Measurements from ENCODE around the gene AADACL4. TPM values are rescaled to one million over a fixed set of nuclear protein-coding genes. Genes with fewer than 3 reads are reported as not detected.
A peak's percentile ranks its signal among the peaks of the same experiment; 100 is the strongest.

AADACL4 gene
- total RNA-seq, result not detected

- Histone ChIP-seq H3K9me3 (peaks cover 0 to 24% (median 0%) of the 10 kb centered on the region in 3 donors), H3K27ac (no peak within 1 kb of the TSS), H3K36me3 (no peaks in the 10 kb centered on the region), H3K4me1 (no peaks in the 10 kb centered on the region), H3K27me3 (no peaks in the 10 kb centered on the region), H3K4me3 (no peak within 1 kb of the TSS)
- ATAC-seq, result no peak
- 96 to 100% methylated on average over 4 to 5 of the region's 7 CpGs for WGBS, 2 donors (ENCODE audit: low coverage in 1 of 2)
- TF ChIP-seq POLR2AphosphoS5 (IDR thresholded peaks at IDR 0.05) (no peak), POLR2A (IDR thresholded peaks at IDR 0.05) (no peak), EP300 (IDR thresholded peaks at IDR 0.05) (no peak)
- TF ChIP-seq, protein P1, sequence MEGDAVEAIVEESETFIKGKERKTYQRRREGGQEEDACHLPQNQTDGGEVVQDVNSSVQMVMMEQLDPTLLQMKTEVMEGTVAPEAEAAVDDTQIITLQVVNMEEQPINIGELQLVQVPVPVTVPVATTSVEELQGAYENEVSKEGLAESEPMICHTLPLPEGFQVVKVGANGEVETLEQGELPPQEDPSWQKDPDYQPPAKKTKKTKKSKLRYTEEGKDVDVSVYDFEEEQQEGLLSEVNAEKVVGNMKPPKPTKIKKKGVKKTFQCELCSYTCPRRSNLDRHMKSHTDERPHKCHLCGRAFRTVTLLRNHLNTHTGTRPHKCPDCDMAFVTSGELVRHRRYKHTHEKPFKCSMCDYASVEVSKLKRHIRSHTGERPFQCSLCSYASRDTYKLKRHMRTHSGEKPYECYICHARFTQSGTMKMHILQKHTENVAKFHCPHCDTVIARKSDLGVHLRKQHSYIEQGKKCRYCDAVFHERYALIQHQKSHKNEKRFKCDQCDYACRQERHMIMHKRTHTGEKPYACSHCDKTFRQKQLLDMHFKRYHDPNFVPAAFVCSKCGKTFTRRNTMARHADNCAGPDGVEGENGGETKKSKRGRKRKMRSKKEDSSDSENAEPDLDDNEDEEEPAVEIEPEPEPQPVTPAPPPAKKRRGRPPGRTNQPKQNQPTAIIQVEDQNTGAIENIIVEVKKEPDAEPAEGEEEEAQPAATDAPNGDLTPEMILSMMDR (IDR thresholded peaks at IDR 0.05), result no peak
These were observed at the start of gene AADACL4 for GRCh38 chr1:12643785-12644184. AADACL4 (plus strand) TSS chr1:12644085; CDS start chr1:12644547, 462 bp downstream.

DNA sequence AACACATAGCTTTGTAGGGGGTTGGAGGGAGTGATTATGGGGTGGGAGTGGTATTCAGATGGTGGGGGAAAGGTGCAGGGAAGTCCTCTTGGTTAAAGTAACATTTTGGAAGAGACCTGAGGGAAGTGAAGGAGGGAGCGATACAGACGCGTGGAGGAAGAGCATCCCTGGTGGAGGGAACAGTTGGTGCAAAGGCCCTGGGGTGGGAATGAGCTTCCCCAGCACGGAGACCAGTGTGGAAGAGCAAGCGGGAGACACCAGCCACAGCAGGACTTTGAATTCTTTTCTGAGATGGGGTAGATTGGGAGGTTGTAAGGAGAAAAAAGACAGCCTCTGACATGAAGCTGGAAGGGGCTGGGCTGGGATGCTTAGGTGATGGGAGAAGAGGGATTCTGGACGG, 49.4 kb upstream of the AADACL4 start:
- H3K4me1 ChIP-seq, result peaks cover 5 to 100% (median 86%) of the 10 kb centered on the region in 3 donors
- H3K27me3 ChIP-seq, result no peaks in the 10 kb centered on the region
- H3K4me3 ChIP-seq, result peak overlapping the region in 1 of 2 donors; percentile 47
- H3K9me3 ChIP-seq, result no peaks in the 10 kb centered on the region
- ATAC-seq, result no peak
- peak overlapping the region; percentile 90 to 95 (median 92) for H3K27ac ChIP-seq
- 75 to 90% methylated on average over 5 to 6 of the region's 6 CpGs for WGBS, 2 donors (ENCODE audit: low coverage in 1 of 2)
- TF ChIP-seq, protein P1 (IDR thresholded peaks at IDR 0.05), result peak in 1 of 4 experiments; percentile 16
- TF ChIP-seq POLR2AphosphoS5 (IDR thresholded peaks at IDR 0.05), result no peak
- peaks cover 0 to 8% of the 10 kb centered on the region in 2 donors for H3K36me3 ChIP-seq

GRCh38 chr1:12594966-12595756, 48.7 kb upstream of the AADACL4 start:
- peaks cover 0 to 8% of the 10 kb centered on the region in 2 donors for H3K36me3 ChIP-seq
- no peaks in the 10 kb centered on the region for H3K27me3 ChIP-seq
- peak overlapping the region; percentile 90 to 95 (median 92) for H3K27ac ChIP-seq
- no peaks in the 10 kb centered on the region for H3K9me3 ChIP-seq
- no peak for TF ChIP-seq EP300 (IDR thresholded peaks at IDR 0.05)
- peak in 1 of 2 donors; percentile 13 for TF ChIP-seq POLR2A (IDR thresholded peaks at IDR 0.05)
- TF ChIP-seq POLR2AphosphoS5 (IDR thresholded peaks at IDR 0.05), result peak; percentile 59
- TF ChIP-seq, protein P1 (IDR thresholded peaks at IDR 0.05), result no peak
- 2% methylated on average over 9 to 16 of the region's 47 CpGs for WGBS, 2 donors (ENCODE audit: low coverage in 1 of 2)
- H3K4me1 ChIP-seq, result peaks cover 5 to 100% (median 89%) of the 10 kb centered on the region in 3 donors
- peak; percentile 14 for ATAC-seq
- H3K4me3 ChIP-seq, result peak overlapping the region; percentile 23 to 47

DNA sequence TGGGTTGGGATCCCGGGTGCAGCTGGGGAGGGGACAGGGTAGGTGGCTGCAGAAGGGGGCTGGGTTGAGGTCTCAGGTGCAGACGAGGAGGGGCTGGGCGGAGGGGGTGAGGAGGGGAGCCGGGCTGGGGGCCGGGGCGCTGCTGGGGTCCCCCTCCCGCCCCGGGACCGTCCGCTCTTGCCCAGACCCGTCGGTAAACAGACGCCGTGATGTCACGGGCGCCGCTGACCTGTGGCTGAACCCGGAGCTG, 48.2 kb upstream of the AADACL4 start:
- ATAC-seq, result peak; percentile 0
- Histone ChIP-seq H3K4me3 (peak overlapping the region; percentile 23 to 47), H3K27me3 (no peaks in the 10 kb centered on the region), H3K27ac (peak overlapping the region; percentile 90 to 95 (median 92)), H3K36me3 (peaks cover 0 to 8% of the 10 kb centered on the region in 2 donors), H3K9me3 (no peaks in the 10 kb centered on the region), H3K4me1 (peaks cover 5 to 100% (median 90%) of the 10 kb centered on the region in 3 donors)
- WGBS, 2 donors (ENCODE audit: low coverage in 1 of 2), result 0% methylated on average over 1 of the region's 18 CpGs
- TF ChIP-seq, protein P1 (IDR thresholded peaks at IDR 0.05), result no peak
- TF ChIP-seq POLR2AphosphoS5 (IDR thresholded peaks at IDR 0.05) (no peak), EP300 (IDR thresholded peaks at IDR 0.05) (no peak), POLR2A (IDR thresholded peaks at IDR 0.05) (no peak)

All from gastroesophageal sphincter (tissue), 4 donors.